ENCODE results near the gene HPCAL1. TPM values are rescaled to one million over a fixed set of nuclear protein-coding genes. Genes with fewer than 3 reads are reported as not detected.
A peak's percentile ranks its signal among the peaks of the same experiment; 100 is the strongest.

The HPCAL1 gene
- total RNA-seq, 1 donor from 2014 or later: 160 TPM

DNA sequence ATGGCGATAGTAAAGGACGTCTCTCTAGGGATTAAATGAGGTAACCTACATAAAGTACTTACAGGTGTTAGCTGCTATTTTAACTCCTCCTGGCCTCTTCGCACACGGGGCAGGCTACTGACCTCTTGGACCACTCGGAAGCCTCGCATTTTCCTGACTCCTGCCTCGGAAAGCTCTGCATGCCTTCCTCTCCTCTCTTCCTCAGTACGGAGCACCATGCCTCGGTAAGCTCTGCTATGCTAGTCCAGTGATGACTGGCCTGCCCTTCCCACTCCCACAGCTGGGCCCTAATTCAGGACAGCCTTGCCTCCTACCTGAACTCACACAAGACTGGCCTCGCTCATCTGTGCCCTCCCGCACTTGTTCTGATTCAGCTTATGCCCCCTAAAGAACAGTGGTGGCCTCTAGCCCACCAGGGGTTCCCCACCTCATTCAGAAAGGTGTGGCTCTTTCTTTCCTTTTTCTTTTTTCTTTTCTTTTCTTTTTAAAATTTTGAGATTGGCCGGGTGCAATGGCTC, 22.7 kb upstream of the HPCAL1 start:
- Histone ChIP-seq H3K27me3 (no peaks in the 10 kb centered on the region), H3K4me3 (no peak overlapping the region), H3K36me3 (no peaks in the 10 kb centered on the region), H3K27ac (no peak overlapping the region), H3K9me3 (no peaks in the 10 kb centered on the region), H3K4me1 (peaks cover 11% of the 10 kb centered on the region)
- ATAC-seq (no peak), DNase-seq (peak; percentile 27)
- TF ChIP-seq, protein P1, sequence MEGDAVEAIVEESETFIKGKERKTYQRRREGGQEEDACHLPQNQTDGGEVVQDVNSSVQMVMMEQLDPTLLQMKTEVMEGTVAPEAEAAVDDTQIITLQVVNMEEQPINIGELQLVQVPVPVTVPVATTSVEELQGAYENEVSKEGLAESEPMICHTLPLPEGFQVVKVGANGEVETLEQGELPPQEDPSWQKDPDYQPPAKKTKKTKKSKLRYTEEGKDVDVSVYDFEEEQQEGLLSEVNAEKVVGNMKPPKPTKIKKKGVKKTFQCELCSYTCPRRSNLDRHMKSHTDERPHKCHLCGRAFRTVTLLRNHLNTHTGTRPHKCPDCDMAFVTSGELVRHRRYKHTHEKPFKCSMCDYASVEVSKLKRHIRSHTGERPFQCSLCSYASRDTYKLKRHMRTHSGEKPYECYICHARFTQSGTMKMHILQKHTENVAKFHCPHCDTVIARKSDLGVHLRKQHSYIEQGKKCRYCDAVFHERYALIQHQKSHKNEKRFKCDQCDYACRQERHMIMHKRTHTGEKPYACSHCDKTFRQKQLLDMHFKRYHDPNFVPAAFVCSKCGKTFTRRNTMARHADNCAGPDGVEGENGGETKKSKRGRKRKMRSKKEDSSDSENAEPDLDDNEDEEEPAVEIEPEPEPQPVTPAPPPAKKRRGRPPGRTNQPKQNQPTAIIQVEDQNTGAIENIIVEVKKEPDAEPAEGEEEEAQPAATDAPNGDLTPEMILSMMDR (IDR thresholded peaks at IDR 0.05): no peak
- intact Hi-C loops (cut with DNase I): no loop called here

GRCh38 chr2:10281891-10282290, 20.8 kb upstream of the HPCAL1 start:
- ATAC-seq (no peak), DNase-seq (peak; percentile 13)
- peaks cover 30% of the 10 kb centered on the region for H3K4me1 ChIP-seq
- no peaks in the 10 kb centered on the region for H3K9me3 ChIP-seq
- no peaks in the 10 kb centered on the region for H3K36me3 ChIP-seq
- no peak overlapping the region for H3K27ac ChIP-seq
- no peaks in the 10 kb centered on the region for H3K27me3 ChIP-seq
- TF ChIP-seq, protein P1 (IDR thresholded peaks at IDR 0.05): no peak
- no peak overlapping the region for H3K4me3 ChIP-seq
- intact Hi-C loops (cut with DNase I): no loop called here

- intact Hi-C loops (cut with DNase I): no loop called here
- H3K27ac ChIP-seq: no peak overlapping the region
- no peak for ATAC-seq
Measured at GRCh38 chr2:10282611-10283105, 20.0 kb upstream of the HPCAL1 start.

DNA sequence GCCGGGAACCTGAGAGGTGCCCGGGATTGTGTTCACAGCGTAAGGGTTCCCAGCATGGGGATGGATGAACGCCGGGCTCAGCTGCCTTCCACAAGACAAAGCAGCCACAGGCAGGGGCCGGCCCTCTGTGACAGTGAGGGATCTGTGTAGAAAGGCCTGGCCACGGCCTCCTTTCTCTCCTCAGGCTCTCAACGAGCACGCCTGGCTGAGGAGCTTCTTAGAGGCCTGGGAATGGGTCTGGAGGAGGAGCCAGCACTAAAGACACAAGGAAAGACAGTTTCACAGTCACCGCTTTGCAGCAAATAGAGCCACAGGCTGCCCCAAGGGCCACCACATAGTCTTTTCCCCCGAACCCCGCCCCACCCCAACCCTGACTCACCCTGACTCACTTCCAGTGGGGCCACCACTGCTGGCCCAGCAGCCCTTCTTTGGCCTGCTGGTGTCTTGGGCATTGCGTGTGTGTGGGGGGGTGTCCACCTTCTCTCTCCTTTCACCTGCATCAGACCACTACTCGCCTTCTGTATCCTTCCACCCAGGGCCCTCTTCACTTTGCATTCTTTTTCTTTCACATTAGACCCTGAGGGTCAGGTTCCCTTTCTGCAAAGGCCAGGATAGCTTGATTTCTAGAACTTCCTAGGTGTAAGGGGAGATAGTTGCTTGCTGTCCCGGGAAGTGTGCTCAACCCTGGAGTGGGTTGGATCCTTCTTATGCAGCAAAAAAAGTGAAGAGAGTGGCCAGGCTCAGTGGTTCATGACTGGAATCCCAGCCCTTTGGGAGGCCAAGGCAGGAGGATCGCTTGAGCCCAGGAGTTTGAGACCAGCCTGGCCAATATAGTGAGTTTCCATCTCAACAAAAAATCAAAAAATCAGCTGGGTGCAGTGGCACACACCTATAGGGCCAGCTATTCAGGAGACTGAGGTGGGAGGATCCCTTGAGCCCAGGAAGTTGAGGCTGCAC, 19.3 kb upstream of the HPCAL1 start:
- Histone ChIP-seq H3K36me3 (no peaks in the 10 kb centered on the region), H3K27ac (no peak overlapping the region), H3K4me1 (peaks cover 22% of the 10 kb centered on the region), H3K4me3 (no peak overlapping the region), H3K27me3 (no peaks in the 10 kb centered on the region), H3K9me3 (no peaks in the 10 kb centered on the region)
- DNase-seq (peak; percentile 70), ATAC-seq (peak; percentile 7)
- TF ChIP-seq, protein P1 (IDR thresholded peaks at IDR 0.05): no peak
- intact Hi-C loops (cut with DNase I): no loop called here

More at GRCh38 chr2:10282611-10283105, 20.0 kb upstream of the HPCAL1 start:
- Histone ChIP-seq H3K4me1 (peaks cover 29% of the 10 kb centered on the region), H3K36me3 (no peaks in the 10 kb centered on the region), H3K27me3 (no peaks in the 10 kb centered on the region), H3K4me3 (no peak overlapping the region), H3K9me3 (no peaks in the 10 kb centered on the region)
- TF ChIP-seq, protein P1 (IDR thresholded peaks at IDR 0.05): no peak
- DNase-seq: peak; percentile 55

DNA sequence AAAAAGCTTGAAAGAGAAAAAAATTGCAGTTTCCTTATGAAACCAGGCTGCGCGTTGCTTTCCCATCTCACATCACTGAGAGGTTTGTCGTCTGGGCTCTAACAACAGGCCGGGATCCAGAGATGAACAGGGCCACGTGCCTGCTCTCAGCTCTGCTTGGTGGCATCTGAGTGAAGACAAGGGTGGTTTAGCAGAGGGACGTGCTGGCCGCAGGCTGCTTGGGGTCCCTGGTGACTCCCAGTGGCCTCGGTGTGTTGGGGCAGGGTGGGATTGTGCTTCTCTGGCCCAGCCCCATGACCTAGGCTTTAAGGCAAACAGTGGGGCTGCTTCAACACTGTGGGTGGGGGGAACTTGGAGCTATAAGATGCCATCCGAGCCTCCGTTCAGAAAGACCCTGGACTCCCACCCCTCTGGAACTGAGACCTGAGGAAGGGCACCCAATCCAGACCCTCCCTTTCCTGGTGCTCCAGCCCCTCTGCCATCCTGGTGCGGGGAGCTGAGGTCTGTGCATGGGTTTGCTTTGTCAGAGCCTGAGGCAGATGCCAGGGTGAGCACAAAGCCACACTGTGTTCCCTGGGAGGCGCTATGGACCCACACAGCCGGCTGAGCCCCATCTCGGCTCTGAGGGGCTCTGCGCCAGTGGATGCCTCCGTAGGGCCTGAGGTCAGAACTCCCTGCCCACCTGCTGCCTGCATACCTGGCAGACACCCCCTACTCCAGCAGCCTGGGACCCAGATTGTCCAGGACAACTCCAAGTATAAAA, 18.4 kb upstream of the HPCAL1 start:
- no peak overlapping the region for H3K4me3 ChIP-seq
- H3K27me3 ChIP-seq: no peaks in the 10 kb centered on the region
- no peak overlapping the region for H3K27ac ChIP-seq
- intact Hi-C loops (cut with DNase I): no loop called here
- DNase-seq (peak; percentile 57), ATAC-seq (no peak)
- H3K36me3 ChIP-seq: no peaks in the 10 kb centered on the region
- peaks cover 22% of the 10 kb centered on the region for H3K4me1 ChIP-seq
- TF ChIP-seq, protein P1 (IDR thresholded peaks at IDR 0.05): no peak
- no peaks in the 10 kb centered on the region for H3K9me3 ChIP-seq
